GM12878 (cell line): ENCODE results near the gene EIF4B.

Experiments used
- ASH2L ChIP-seq: fragments of 300-600, 200-600 bp; sonication (generic); IDR thresholded peaks from 2 replicates; pipeline ENCODE4 v1.6.1; 2017; ENCODE audit warnings: low read depth, mild to moderate bottlenecking, borderline replicate concordance
- CTCF ChIP-seq, 3 experiments: IDR thresholded peaks in 2 of 3; conservative IDR thresholded peaks in 1 of 3; 2 replicates each; pipeline ENCODE4 v1.5.1; 2011; ENCODE audit warnings: low read depth in 3 of 3, low read length in 3 of 3, mild to moderate bottlenecking in 3 of 3, control low read depth in 2 of 3, moderate library complexity in 2 of 3, inconsistent platforms in 1 of 3, mixed read lengths in 1 of 3; ENCODE audit not compliant: control insufficient read depth in 2 of 3, insufficient read depth in 1 of 3; ENCODE audit errors: extremely low read depth in 1 of 3
- EZH2 ChIP-seq: IDR thresholded peaks from 2 replicates; pipeline ENCODE4 v1.6.1; 2012; ENCODE audit warnings: low read depth, mild to moderate bottlenecking, control low read depth, inconsistent platforms, low read length, borderline replicate concordance; ENCODE audit not compliant: control insufficient read depth
- GABPA ChIP-seq: IDR thresholded peaks from 2 replicates; pipeline ENCODE4 v1.6.1; 2014; ENCODE audit warnings: antibody characterized with exemption, low read depth, mild to moderate bottlenecking, inconsistent platforms
- POLR2A ChIP-seq: IDR thresholded peaks from 2 replicates; pipeline ENCODE4 v1.6.1; 2011; ENCODE audit warnings: low read depth, mild to moderate bottlenecking, low read length
- POLR2AphosphoS5 ChIP-seq: IDR thresholded peaks from 2 replicates; pipeline ENCODE4 v1.6.1; 2011; ENCODE audit warnings: mild to moderate bottlenecking, low read length, inconsistent platforms
- RAD21 ChIP-seq: IDR thresholded peaks from 2 replicates; pipeline ENCODE4 v1.6.1; 2011; ENCODE audit warnings: mild to moderate bottlenecking, low read depth, low read length, moderate library complexity; ENCODE audit not compliant: insufficient read depth
- RCOR1 ChIP-seq: conservative IDR thresholded peaks from 2 replicates; pipeline ENCODE4 v1.6.1; 2012; ENCODE audit warnings: low read depth, low read length, improper control_type of control experiment
- SPI1 ChIP-seq: IDR thresholded peaks from 2 replicates; pipeline ENCODE4 v1.6.1; 2011; ENCODE audit warnings: low read depth, mild to moderate bottlenecking, low read length, moderate library complexity, borderline replicate concordance; ENCODE audit not compliant: insufficient read depth

GRCh38 chr12:53090105-53090504, 83.8 kb downstream of the EIF4B start:
- TF ChIP-seq POLR2A (no peak), CTCF (IDR thresholded peaks at IDR 0.05 in 2 of 3, conservative IDR thresholded peaks at IDR 0.05 in 1 of 3; ENCODE audit: control insufficient read depth in 2 of 3, extremely low read depth in 1 of 3, insufficient read depth in 1 of 3, low read depth in 3 of 3, low read length in 3 of 3) (no peak), POLR2AphosphoS5 (no peak), RAD21 (no peak), SPI1 (no peak), EZH2 (no peak), GABPA (no peak), ASH2L (no peak), RCOR1 (no peak)
